Measurements from ENCODE around the gene SH3D19. TPM values are rescaled to one million over a fixed set of nuclear protein-coding genes. Genes with fewer than 3 reads are reported as not detected.

SH3D19 gene
- total and polyA plus RNA-seq, 2 of the 4 experiments (the other 2 are of a cell fraction) = 14.4 to 27.2 TPM

DNA sequence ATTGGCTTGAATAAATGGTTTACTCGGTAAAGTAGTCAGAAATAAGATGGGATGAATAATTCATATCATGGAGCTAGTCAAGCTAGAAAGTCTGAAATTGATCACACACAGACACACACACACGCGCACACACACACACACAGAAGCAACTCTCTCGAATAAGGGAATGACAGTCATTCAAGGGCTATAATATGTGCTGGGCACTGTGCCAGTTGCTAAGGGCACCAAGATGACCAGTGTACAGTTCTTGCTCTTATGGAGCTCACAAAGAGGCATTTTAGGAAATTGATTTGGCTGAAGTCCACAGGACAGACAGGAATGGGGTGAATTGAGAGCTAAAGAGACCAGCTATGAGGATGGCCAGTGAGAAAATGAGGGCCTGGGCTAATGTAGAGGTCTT, 34.2 kb upstream of the SH3D19 start:
- no peak overlapping the region for H4K91ac ChIP-seq (ENCODE audit: insufficient read depth, low read depth, low read length)
- H2BK5ac ChIP-seq (ENCODE audit: low read depth, low read length, poor library complexity, severe bottlenecking) = no peak overlapping the region
- H3K23ac ChIP-seq (ENCODE audit: low read depth, low read length) = no peak overlapping the region
- H2AK5ac ChIP-seq (ENCODE audit: low read depth, low read length) = no peak overlapping the region
- ChIA-PET POLR2A (ENCODE audit: unreplicated experiment) (no interaction called here), CTCF (no interaction called here)
- H4K8ac ChIP-seq (ENCODE audit: low read depth in 2 of 2, low read length in 2 of 2) = no peak overlapping the region
- H3K56ac ChIP-seq (ENCODE audit: extremely low read depth, insufficient read depth, low read length) = no peak overlapping the region
- no peak for ATAC-seq (ENCODE audit: low read depth)
- H3K4me1 ChIP-seq (ENCODE audit: control insufficient read depth, insufficient read depth, low read length) = no peaks in the 10 kb centered on the region
- H2BK20ac ChIP-seq (ENCODE audit: low read depth, low read length) = no peak overlapping the region
- no peak overlapping the region for H3K27ac ChIP-seq (ENCODE audit: insufficient read depth, low read length)
- no peak overlapping the region for H3K18ac ChIP-seq (ENCODE audit: low read depth, low read length)
- no peak overlapping the region for H3K14ac ChIP-seq (replicated peaks; ENCODE audit: low read depth, low read length)
- no peaks in the 10 kb centered on the region for H3K79me1 ChIP-seq (ENCODE audit: low read depth in 1 of 2, low read length in 2 of 2)
- H3K4me3 ChIP-seq (ENCODE audit: insufficient read depth, low read depth, low read length) = no peak overlapping the region
- no peak overlapping the region for H2AFZ ChIP-seq (replicated peaks; ENCODE audit: low read length, poor library complexity)
- H3K36me3 ChIP-seq (ENCODE audit: control insufficient read depth, insufficient read depth, low read length) = no peaks in the 10 kb centered on the region
- dilution Hi-C loops (cut with HindIII; ENCODE audit: low sequenced_read_pairs, unreplicated experiment) (no loop called here), in situ Hi-C loops (cut with MboI; ENCODE audit: low sequenced_read_pairs) (loop anchor here (10.0 kb wide), 1 partner anchor 235 kb away; no protein-coding TSS in a partner anchor), intact Hi-C loops (cut with micrococcal nuclease) (no loop called here)
- no peaks in the 10 kb centered on the region for H4K20me1 ChIP-seq (ENCODE audit: insufficient read depth, low read length)
- H3K27me3 ChIP-seq (ENCODE audit: control insufficient read depth, insufficient read depth, low read length) = peaks cover 6% of the 10 kb centered on the region; the same call in 1 of the 2 replicates
- H3K4ac ChIP-seq (ENCODE audit: low read depth, low read length) = no peak overlapping the region
- H3K9ac ChIP-seq (ENCODE audit: low read depth, low read length) = no peak overlapping the region
- no peak for DNase-seq
- WGBS, 2 experiments (ENCODE audit: extremely low coverage in 2 of 2, insufficient read length in 1 of 2) = no CpG with 5 or more reads among the region's 4 CpGs
- no peaks in the 10 kb centered on the region for H3K9me1 ChIP-seq (ENCODE audit: insufficient read depth, low read length)
- no TSS peak for BruUV-seq (replicated peaks)
- H3K4me2 ChIP-seq (ENCODE audit: low read depth, low read length) = no peak overlapping the region
- H3K9me3 ChIP-seq (ENCODE audit: control insufficient read depth, insufficient read depth, low read length) = no peaks in the 10 kb centered on the region
- H2AK9ac ChIP-seq (replicated peaks; ENCODE audit: low read depth, low read length, poor library complexity) = no peak overlapping the region
- no peak overlapping the region for H2BK120ac ChIP-seq (ENCODE audit: low read depth, low read length)
- no peak for TF ChIP-seq CHD1 (IDR thresholded peaks at IDR 0.05; ENCODE audit: low read depth, low read length)
- TF ChIP-seq CEBPB (IDR thresholded peaks at IDR 0.05; ENCODE audit: low read depth, low read length) = no peak
- no peak for TF ChIP-seq RFX5 (IDR thresholded peaks at IDR 0.05; ENCODE audit: low read depth, low read length)
- no peak for TF ChIP-seq ELK1 (IDR thresholded peaks at IDR 0.05; ENCODE audit: borderline replicate concordance, low read depth, low read length)
- no peak for TF ChIP-seq BHLHE40 (IDR thresholded peaks at IDR 0.05; ENCODE audit: low read depth, low read length)
- no peak for TF ChIP-seq FOS (IDR thresholded peaks at IDR 0.05; ENCODE audit: low read depth, low read length)
- no peak for TF ChIP-seq SMC3 (IDR thresholded peaks at IDR 0.05; ENCODE audit: low read depth, low read length)
- TF ChIP-seq NFE2L2 (IDR thresholded peaks at IDR 0.05; ENCODE audit: low read depth, low read length) = no peak
- TF ChIP-seq, protein P1, sequence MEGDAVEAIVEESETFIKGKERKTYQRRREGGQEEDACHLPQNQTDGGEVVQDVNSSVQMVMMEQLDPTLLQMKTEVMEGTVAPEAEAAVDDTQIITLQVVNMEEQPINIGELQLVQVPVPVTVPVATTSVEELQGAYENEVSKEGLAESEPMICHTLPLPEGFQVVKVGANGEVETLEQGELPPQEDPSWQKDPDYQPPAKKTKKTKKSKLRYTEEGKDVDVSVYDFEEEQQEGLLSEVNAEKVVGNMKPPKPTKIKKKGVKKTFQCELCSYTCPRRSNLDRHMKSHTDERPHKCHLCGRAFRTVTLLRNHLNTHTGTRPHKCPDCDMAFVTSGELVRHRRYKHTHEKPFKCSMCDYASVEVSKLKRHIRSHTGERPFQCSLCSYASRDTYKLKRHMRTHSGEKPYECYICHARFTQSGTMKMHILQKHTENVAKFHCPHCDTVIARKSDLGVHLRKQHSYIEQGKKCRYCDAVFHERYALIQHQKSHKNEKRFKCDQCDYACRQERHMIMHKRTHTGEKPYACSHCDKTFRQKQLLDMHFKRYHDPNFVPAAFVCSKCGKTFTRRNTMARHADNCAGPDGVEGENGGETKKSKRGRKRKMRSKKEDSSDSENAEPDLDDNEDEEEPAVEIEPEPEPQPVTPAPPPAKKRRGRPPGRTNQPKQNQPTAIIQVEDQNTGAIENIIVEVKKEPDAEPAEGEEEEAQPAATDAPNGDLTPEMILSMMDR (conservative IDR thresholded peaks at IDR 0.05; ENCODE audit: low read depth, low read length) = no peak
- TF ChIP-seq RCOR1 (IDR thresholded peaks at IDR 0.05; ENCODE audit: insufficient replicate concordance, low read length) = no peak
- no peak for TF ChIP-seq MAZ (IDR thresholded peaks at IDR 0.05; ENCODE audit: borderline replicate concordance, low read depth, low read length)
- no peak for TF ChIP-seq USF2 (IDR thresholded peaks at IDR 0.05; ENCODE audit: low read depth, low read length)
- no peak for TF ChIP-seq MXI1 (IDR thresholded peaks at IDR 0.05; ENCODE audit: borderline replicate concordance, low read depth, low read length)
- H4K5ac ChIP-seq (ENCODE audit: low read depth, low read length) = no peak overlapping the region
- H2BK15ac ChIP-seq (ENCODE audit: low read depth, low read length) = no peak overlapping the region
